HEK293 (cell line): Measurements from ENCODE around the gene C6orf58.
"Not testable (repeated sequence)": the region's sequence is repeated elsewhere in the genome, so short reads cannot be mapped to it uniquely, and the experiment has no call there.

Experiments
- OSR2 ChIP-seq: fragments of 450-650 bp; formaldehyde crosslinking; IDR thresholded peaks from 2 replicates; pipeline ENCODE4 v1.5.1; 2016; ENCODE audit warnings: missing biosample characterization, missing genetic modification characterization
- PRDM2 ChIP-seq: fragments of 450-650 bp; formaldehyde crosslinking; IDR thresholded peaks from 2 replicates; pipeline ENCODE4 v1.5.1; 2016; ENCODE audit warnings: missing biosample characterization, missing genetic modification characterization, borderline replicate concordance
- TCF7L2 ChIP-seq: IDR thresholded peaks from 2 replicates; pipeline ENCODE4 v1.6.1; 2011; ENCODE audit warnings: low read depth, mild to moderate bottlenecking, inconsistent platforms, low read length, moderate library complexity, borderline replicate concordance
- ZBTB21 ChIP-seq: fragments of 450-650 bp; formaldehyde crosslinking; IDR thresholded peaks from 2 replicates; pipeline ENCODE4 v1.5.1; 2017; ENCODE audit warnings: missing biosample characterization, missing genetic modification characterization
- ZNF26 ChIP-seq: fragments of 450-650 bp; formaldehyde crosslinking; IDR thresholded peaks from 2 replicates; pipeline ENCODE4 v1.5.1; 2016; ENCODE audit warnings: missing biosample characterization, missing genetic modification characterization
- ZNF76 ChIP-seq: fragments of 450-650 bp; formaldehyde crosslinking; IDR thresholded peaks from 2 replicates; pipeline ENCODE4; 2016; ENCODE audit warnings: low read depth, missing biosample characterization, missing genetic modification characterization, borderline replicate concordance
- TF ChIP-seq, protein P1 (sequence below): fragments of 450-650 bp; formaldehyde crosslinking; IDR thresholded peaks from 2 replicates; pipeline ENCODE4 v1.5.1; 2016; ENCODE audit warnings: missing biosample characterization, missing genetic modification characterization
- TF ChIP-seq, protein P2 (sequence below): fragments of 450-650 bp; formaldehyde crosslinking; IDR thresholded peaks from 2 replicates; pipeline ENCODE4 v1.5.1; 2016; ENCODE audit warnings: missing biosample characterization, missing genetic modification characterization
- TF ChIP-seq, protein P3 (sequence below): fragments of 450-650 bp; formaldehyde crosslinking; IDR thresholded peaks from 2 replicates; pipeline ENCODE4 v1.5.1; 2016; ENCODE audit warnings: missing biosample characterization, missing genetic modification characterization
- TF ChIP-seq, protein P4 (sequence below): fragments of 450-650 bp; formaldehyde crosslinking; IDR thresholded peaks from 2 replicates; pipeline ENCODE4 v1.5.1; 2017; ENCODE audit warnings: missing biosample characterization, missing genetic modification characterization

GRCh38 chr6:127593456-127593855, 16.5 kb downstream of the C6orf58 start:
- TF ChIP-seq PRDM2 (tag by site-specific recombination); ZBTB21 (tag by site-specific recombination); ZNF76; OSR2; ZNF26 (tag by site-specific recombination); TCF7L2: not testable (repeated sequence)
- TF ChIP-seq, protein P1, sequence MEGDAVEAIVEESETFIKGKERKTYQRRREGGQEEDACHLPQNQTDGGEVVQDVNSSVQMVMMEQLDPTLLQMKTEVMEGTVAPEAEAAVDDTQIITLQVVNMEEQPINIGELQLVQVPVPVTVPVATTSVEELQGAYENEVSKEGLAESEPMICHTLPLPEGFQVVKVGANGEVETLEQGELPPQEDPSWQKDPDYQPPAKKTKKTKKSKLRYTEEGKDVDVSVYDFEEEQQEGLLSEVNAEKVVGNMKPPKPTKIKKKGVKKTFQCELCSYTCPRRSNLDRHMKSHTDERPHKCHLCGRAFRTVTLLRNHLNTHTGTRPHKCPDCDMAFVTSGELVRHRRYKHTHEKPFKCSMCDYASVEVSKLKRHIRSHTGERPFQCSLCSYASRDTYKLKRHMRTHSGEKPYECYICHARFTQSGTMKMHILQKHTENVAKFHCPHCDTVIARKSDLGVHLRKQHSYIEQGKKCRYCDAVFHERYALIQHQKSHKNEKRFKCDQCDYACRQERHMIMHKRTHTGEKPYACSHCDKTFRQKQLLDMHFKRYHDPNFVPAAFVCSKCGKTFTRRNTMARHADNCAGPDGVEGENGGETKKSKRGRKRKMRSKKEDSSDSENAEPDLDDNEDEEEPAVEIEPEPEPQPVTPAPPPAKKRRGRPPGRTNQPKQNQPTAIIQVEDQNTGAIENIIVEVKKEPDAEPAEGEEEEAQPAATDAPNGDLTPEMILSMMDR (tag by site-specific recombination) = not testable (repeated sequence)
- TF ChIP-seq, protein P2, sequence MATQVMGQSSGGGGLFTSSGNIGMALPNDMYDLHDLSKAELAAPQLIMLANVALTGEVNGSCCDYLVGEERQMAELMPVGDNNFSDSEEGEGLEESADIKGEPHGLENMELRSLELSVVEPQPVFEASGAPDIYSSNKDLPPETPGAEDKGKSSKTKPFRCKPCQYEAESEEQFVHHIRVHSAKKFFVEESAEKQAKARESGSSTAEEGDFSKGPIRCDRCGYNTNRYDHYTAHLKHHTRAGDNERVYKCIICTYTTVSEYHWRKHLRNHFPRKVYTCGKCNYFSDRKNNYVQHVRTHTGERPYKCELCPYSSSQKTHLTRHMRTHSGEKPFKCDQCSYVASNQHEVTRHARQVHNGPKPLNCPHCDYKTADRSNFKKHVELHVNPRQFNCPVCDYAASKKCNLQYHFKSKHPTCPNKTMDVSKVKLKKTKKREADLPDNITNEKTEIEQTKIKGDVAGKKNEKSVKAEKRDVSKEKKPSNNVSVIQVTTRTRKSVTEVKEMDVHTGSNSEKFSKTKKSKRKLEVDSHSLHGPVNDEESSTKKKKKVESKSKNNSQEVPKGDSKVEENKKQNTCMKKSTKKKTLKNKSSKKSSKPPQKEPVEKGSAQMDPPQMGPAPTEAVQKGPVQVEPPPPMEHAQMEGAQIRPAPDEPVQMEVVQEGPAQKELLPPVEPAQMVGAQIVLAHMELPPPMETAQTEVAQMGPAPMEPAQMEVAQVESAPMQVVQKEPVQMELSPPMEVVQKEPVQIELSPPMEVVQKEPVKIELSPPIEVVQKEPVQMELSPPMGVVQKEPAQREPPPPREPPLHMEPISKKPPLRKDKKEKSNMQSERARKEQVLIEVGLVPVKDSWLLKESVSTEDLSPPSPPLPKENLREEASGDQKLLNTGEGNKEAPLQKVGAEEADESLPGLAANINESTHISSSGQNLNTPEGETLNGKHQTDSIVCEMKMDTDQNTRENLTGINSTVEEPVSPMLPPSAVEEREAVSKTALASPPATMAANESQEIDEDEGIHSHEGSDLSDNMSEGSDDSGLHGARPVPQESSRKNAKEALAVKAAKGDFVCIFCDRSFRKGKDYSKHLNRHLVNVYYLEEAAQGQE = not testable (repeated sequence)
- TF ChIP-seq, protein P3, sequence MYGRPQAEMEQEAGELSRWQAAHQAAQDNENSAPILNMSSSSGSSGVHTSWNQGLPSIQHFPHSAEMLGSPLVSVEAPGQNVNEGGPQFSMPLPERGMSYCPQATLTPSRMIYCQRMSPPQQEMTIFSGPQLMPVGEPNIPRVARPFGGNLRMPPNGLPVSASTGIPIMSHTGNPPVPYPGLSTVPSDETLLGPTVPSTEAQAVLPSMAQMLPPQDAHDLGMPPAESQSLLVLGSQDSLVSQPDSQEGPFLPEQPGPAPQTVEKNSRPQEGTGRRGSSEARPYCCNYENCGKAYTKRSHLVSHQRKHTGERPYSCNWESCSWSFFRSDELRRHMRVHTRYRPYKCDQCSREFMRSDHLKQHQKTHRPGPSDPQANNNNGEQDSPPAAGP (tag by site-specific recombination) = not testable (repeated sequence)
- TF ChIP-seq, protein P4, sequence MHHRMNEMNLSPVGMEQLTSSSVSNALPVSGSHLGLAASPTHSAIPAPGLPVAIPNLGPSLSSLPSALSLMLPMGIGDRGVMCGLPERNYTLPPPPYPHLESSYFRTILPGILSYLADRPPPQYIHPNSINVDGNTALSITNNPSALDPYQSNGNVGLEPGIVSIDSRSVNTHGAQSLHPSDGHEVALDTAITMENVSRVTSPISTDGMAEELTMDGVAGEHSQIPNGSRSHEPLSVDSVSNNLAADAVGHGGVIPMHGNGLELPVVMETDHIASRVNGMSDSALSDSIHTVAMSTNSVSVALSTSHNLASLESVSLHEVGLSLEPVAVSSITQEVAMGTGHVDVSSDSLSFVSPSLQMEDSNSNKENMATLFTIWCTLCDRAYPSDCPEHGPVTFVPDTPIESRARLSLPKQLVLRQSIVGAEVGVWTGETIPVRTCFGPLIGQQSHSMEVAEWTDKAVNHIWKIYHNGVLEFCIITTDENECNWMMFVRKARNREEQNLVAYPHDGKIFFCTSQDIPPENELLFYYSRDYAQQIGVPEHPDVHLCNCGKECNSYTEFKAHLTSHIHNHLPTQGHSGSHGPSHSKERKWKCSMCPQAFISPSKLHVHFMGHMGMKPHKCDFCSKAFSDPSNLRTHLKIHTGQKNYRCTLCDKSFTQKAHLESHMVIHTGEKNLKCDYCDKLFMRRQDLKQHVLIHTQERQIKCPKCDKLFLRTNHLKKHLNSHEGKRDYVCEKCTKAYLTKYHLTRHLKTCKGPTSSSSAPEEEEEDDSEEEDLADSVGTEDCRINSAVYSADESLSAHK (tag by site-specific recombination) = not testable (repeated sequence)
